Stimulated activated CD4-positive, alpha-beta T cell treated with anti-CD3 and anti-CD28 coated beads, Interleukin-4, amount 100 ng/mL, for 4 hours (primary cell): ENCODE measurements around the gene SPSB4.

ENCODE experiments used
- DNase-seq, 2 experiments: peaks; one replicate each; pipeline ENCODE4 v3.0.0-alpha.2; 2020

The SPSB4 gene

GRCh38 chr3:141055136-141055535 is 4.0 kb downstream of the SPSB4 start:
- no peak for DNase-seq

- no peak for DNase-seq
These were observed 4.6 kb downstream of the SPSB4 start for GRCh38 chr3:141055536-141056445.

GRCh38 chr3:141056751-141057171 is 5.6 kb downstream of the SPSB4 start:
- no peak for DNase-seq

GRCh38 chr3:141057436-141057835 is 6.3 kb downstream of the SPSB4 start:
- DNase-seq: no peak

- no peak for DNase-seq
These were observed 7.0 kb downstream of the SPSB4 start for GRCh38 chr3:141057946-141058800.

- no peak for DNase-seq
These were observed 7.8 kb downstream of the SPSB4 start for GRCh38 chr3:141058996-141059395.

- no peak for DNase-seq
These were observed 8.7 kb downstream of the SPSB4 start for GRCh38 chr3:141059816-141060215.

- no peak for DNase-seq
These were observed 9.2 kb downstream of the SPSB4 start for GRCh38 chr3:141060327-141060726.

GRCh38 chr3:141063831-141064230 is 12.7 kb downstream of the SPSB4 start:
- no peak for DNase-seq

GRCh38 chr3:141064255-141064926 is 13.2 kb downstream of the SPSB4 start:
- DNase-seq: no peak

- no peak for DNase-seq
These were observed 14.1 kb downstream of the SPSB4 start for GRCh38 chr3:141065258-141065657.

GRCh38 chr3:141065841-141066805 is 15.0 kb downstream of the SPSB4 start:
- DNase-seq: no peak

GRCh38 chr3:141067206-141067974 is 16.2 kb downstream of the SPSB4 start:
- DNase-seq: no peak

GRCh38 chr3:141070229-141070628 is 19.1 kb downstream of the SPSB4 start:
- no peak for DNase-seq

- DNase-seq: no peak
These were observed 19.7 kb downstream of the SPSB4 start for GRCh38 chr3:141070727-141071357.

- DNase-seq: no peak
These were observed 20.6 kb downstream of the SPSB4 start for GRCh38 chr3:141071681-141072260.

GRCh38 chr3:141072950-141073349 is 21.8 kb downstream of the SPSB4 start:
- no peak for DNase-seq

GRCh38 chr3:141073580-141073979 is 22.4 kb downstream of the SPSB4 start:
- no peak for DNase-seq

- DNase-seq: no peak
These were observed 23.4 kb downstream of the SPSB4 start for GRCh38 chr3:141074529-141074928.
